ENCODE measurements around the gene DRG2.

GRCh38 chr17:18140648-18141047, 52.9 kb downstream of the DRG2 start:
- no peak for TF ChIP-seq POLR2A (IDR thresholded peaks at IDR 0.05; ENCODE audit: low read depth, low read length)
- no peak for TF ChIP-seq TAF1 (IDR thresholded peaks at IDR 0.05; ENCODE audit: low read depth, low read length)
- no peak for TF ChIP-seq SPI1 (IDR thresholded peaks at IDR 0.05; ENCODE audit: low read depth, low read length)
- TF ChIP-seq POLR2AphosphoS5 (IDR thresholded peaks at IDR 0.05; ENCODE audit: low read depth, low read length) = no peak
- no peak for TF ChIP-seq PAX5 (IDR thresholded peaks at IDR 0.05; ENCODE audit: insufficient read depth, low read length, severe bottlenecking)
- TF ChIP-seq POU2F2 (IDR thresholded peaks at IDR 0.05; ENCODE audit: low read depth, low read length) = no peak

All from GM12891 (cell line).